Astrocyte (in vitro differentiated cells and primary cell): ENCODE results near the gene GOLGA5. TPM values are rescaled to one million over a fixed set of nuclear protein-coding genes. Genes with fewer than 3 reads are reported as not detected.
A peak's percentile ranks its signal among the peaks of the same experiment; 100 is the strongest.

ENCODE experiments used
- DNase-seq: peaks from one replicate; pipeline ENCODE4 v3.0.0-alpha.2; 2010; ENCODE audit warnings: low read depth
- FAIRE-seq: peaks from 2 replicates; lab custom pipeline; 2011; peaks lifted over from hg19 to GRCh38; lab: Jason Lieb, UNC
- H2AFZ ChIP-seq: 2 replicates; pipeline ENCODE4 v1.6.0; 2012; ENCODE audit warnings: low read depth, low read length, inconsistent platforms
- H3K27ac ChIP-seq: 2 replicates; pipeline ENCODE4 v1.5.1; 2011; ENCODE audit warnings: low read depth, low read length, inconsistent platforms
- H3K27me3 ChIP-seq: 2 replicates; pipeline ENCODE4 v1.6.0; 2011; ENCODE audit warnings: low read length, inconsistent platforms; ENCODE audit not compliant: insufficient read depth
- H3K36me3 ChIP-seq: 2 replicates; pipeline ENCODE4 v1.5.1; 2011; ENCODE audit warnings: low read length, inconsistent platforms; ENCODE audit not compliant: insufficient read depth
- H3K4me1 ChIP-seq: 2 replicates; pipeline ENCODE4 v1.5.1; 2011; ENCODE audit warnings: low read length, inconsistent platforms; ENCODE audit not compliant: insufficient read depth
- H3K4me2 ChIP-seq: 2 replicates; pipeline ENCODE4 v1.6.0; 2012; ENCODE audit warnings: low read length, inconsistent platforms
- H3K4me3 ChIP-seq: 2 replicates; pipeline ENCODE4 v1.5.1; 2011; ENCODE audit warnings: low read depth, mild to moderate bottlenecking, low read length, inconsistent platforms; ENCODE audit not compliant: insufficient read depth
- H3K79me2 ChIP-seq: 2 replicates; pipeline ENCODE4 v1.6.0; 2012; ENCODE audit warnings: mild to moderate bottlenecking, low read length, inconsistent platforms; ENCODE audit not compliant: insufficient read depth
- H3K9ac ChIP-seq: 2 replicates; pipeline ENCODE4 v1.6.0; 2012; ENCODE audit warnings: mild to moderate bottlenecking, low read length, inconsistent platforms
- H3K9me3 ChIP-seq: 2 replicates; pipeline ENCODE4 v1.5.1; 2012; ENCODE audit warnings: low read depth, mild to moderate bottlenecking, low read length, inconsistent platforms; ENCODE audit not compliant: insufficient read depth
- H4K20me1 ChIP-seq: 2 replicates; pipeline ENCODE4 v1.6.0; 2012; ENCODE audit warnings: low read length, inconsistent platforms; ENCODE audit not compliant: insufficient read depth
- H3K27ac Mint-ChIP-seq: one replicate; pipeline ENCODE4 v1.8.0; 2021; ENCODE audit warnings: mild to moderate bottlenecking, mixed read lengths; ENCODE audit not compliant: unreplicated experiment
- H3K27me3 Mint-ChIP-seq: one replicate; pipeline ENCODE4 v1.8.0; 2021; ENCODE audit warnings: low read depth, mixed read lengths; ENCODE audit not compliant: unreplicated experiment
- H3K36me3 Mint-ChIP-seq: one replicate; pipeline ENCODE4 v1.8.0; 2021; ENCODE audit warnings: low read depth, mixed read lengths; ENCODE audit not compliant: unreplicated experiment
- H3K4me1 Mint-ChIP-seq: one replicate; pipeline ENCODE4 v1.8.0; 2021; ENCODE audit warnings: low read depth, mixed read lengths; ENCODE audit not compliant: unreplicated experiment
- H3K4me3 Mint-ChIP-seq: one replicate; pipeline ENCODE4 v1.8.0; 2021; ENCODE audit warnings: mild to moderate bottlenecking, moderate library complexity, mixed read lengths; ENCODE audit not compliant: unreplicated experiment
- H3K9me3 Mint-ChIP-seq: one replicate; pipeline ENCODE4 v1.8.0; 2021; ENCODE audit warnings: mild to moderate bottlenecking, mixed read lengths; ENCODE audit not compliant: unreplicated experiment
- CTCF ChIP-seq: IDR thresholded peaks from 2 replicates; pipeline ENCODE4 v1.5.1; 2011; ENCODE audit warnings: low read depth, mild to moderate bottlenecking, inconsistent platforms, low read length, moderate library complexity; ENCODE audit not compliant: insufficient read depth
- EZH2 ChIP-seq: IDR thresholded peaks from 2 replicates; pipeline ENCODE4 v1.6.1; 2012; ENCODE audit warnings: mild to moderate bottlenecking, low read length, inconsistent platforms; ENCODE audit not compliant: insufficient read depth
- total RNA-seq: library from RNA; stranded (reverse); gene quantifications from 2 replicates; pipeline ENCODE4 v1.2.1, GENCODE V29; 2021

GOLGA5 gene
- total RNA-seq, 1 donor from 2014 or later: 43.1 TPM

- FAIRE-seq: no peak
- Histone ChIP-seq H3K9me3 (no peaks in the 10 kb centered on the region), H2AFZ (no peak overlapping the region), H3K4me3 (no peak overlapping the region), H3K9ac (no peak overlapping the region), H3K27ac (no peak overlapping the region), H3K36me3 (peaks cover 19% of the 10 kb centered on the region), H3K4me2 (peak overlapping the region; percentile 48), H4K20me1 (peaks cover 53% of the 10 kb centered on the region), H3K79me2 (peaks cover 91% of the 10 kb centered on the region), H3K4me1 (peaks cover 2% of the 10 kb centered on the region), H3K27me3 (no peaks in the 10 kb centered on the region)
- Mint-ChIP-seq H3K27me3 (no peaks in the 10 kb centered on the region), H3K4me3 (no peak overlapping the region), H3K9me3 (no peaks in the 10 kb centered on the region), H3K27ac (no peak overlapping the region), H3K4me1 (peaks cover 21% of the 10 kb centered on the region), H3K36me3 (peaks cover 10% of the 10 kb centered on the region)
- TF ChIP-seq EZH2 (no peak), CTCF (no peak)
- DNase-seq: no peak
Measured at GRCh38 chr14:92800525-92800924, 6.4 kb downstream of the GOLGA5 start.

GRCh38 chr14:92801917-92802316 is 7.8 kb downstream of the GOLGA5 start:
- Histone ChIP-seq H3K79me2 (peaks cover 89% of the 10 kb centered on the region), H3K4me3 (no peak overlapping the region), H3K4me2 (peak overlapping the region; percentile 48), H3K4me1 (no peaks in the 10 kb centered on the region), H3K27ac (no peak overlapping the region), H4K20me1 (peaks cover 60% of the 10 kb centered on the region), H2AFZ (no peak overlapping the region), H3K36me3 (peaks cover 19% of the 10 kb centered on the region), H3K9ac (no peak overlapping the region), H3K9me3 (no peaks in the 10 kb centered on the region), H3K27me3 (no peaks in the 10 kb centered on the region)
- H3K36me3 Mint-ChIP-seq: peaks cover 10% of the 10 kb centered on the region
- H3K27ac Mint-ChIP-seq: no peak overlapping the region
- no peak for FAIRE-seq
- no peaks in the 10 kb centered on the region for H3K27me3 Mint-ChIP-seq
- H3K4me1 Mint-ChIP-seq: peaks cover 14% of the 10 kb centered on the region
- H3K9me3 Mint-ChIP-seq: no peaks in the 10 kb centered on the region
- no peak for DNase-seq
- TF ChIP-seq CTCF (no peak), EZH2 (no peak)
- no peak overlapping the region for H3K4me3 Mint-ChIP-seq

GRCh38 chr14:92802678-92803077 is 8.6 kb downstream of the GOLGA5 start:
- H3K9me3 ChIP-seq: no peaks in the 10 kb centered on the region
- H3K27ac ChIP-seq: no peak overlapping the region
- no peaks in the 10 kb centered on the region for H3K4me1 ChIP-seq
- Mint-ChIP-seq H3K27me3 (no peaks in the 10 kb centered on the region), H3K36me3 (peaks cover 12% of the 10 kb centered on the region), H3K4me1 (peaks cover 14% of the 10 kb centered on the region), H3K27ac (no peak overlapping the region), H3K4me3 (no peak overlapping the region), H3K9me3 (peaks cover 2% of the 10 kb centered on the region)
- H2AFZ ChIP-seq: no peak overlapping the region
- FAIRE-seq (no peak), DNase-seq (no peak)
- TF ChIP-seq EZH2: no peak
- peaks cover 81% of the 10 kb centered on the region for H3K79me2 ChIP-seq
- H3K4me3 ChIP-seq: no peak overlapping the region
- peaks cover 17% of the 10 kb centered on the region for H3K36me3 ChIP-seq
- H3K27me3 ChIP-seq: no peaks in the 10 kb centered on the region
- H3K4me2 ChIP-seq: no peak overlapping the region
- no peak overlapping the region for H3K9ac ChIP-seq
- peaks cover 64% of the 10 kb centered on the region for H4K20me1 ChIP-seq
